Prostate gland (tissue), 2 donors: ENCODE results near the gene EXOC2. TPM values are rescaled to one million over a fixed set of nuclear protein-coding genes. Genes with fewer than 3 reads are reported as not detected.

ENCODE experiments used
- DNase-seq: peaks from one replicate; pipeline ENCODE4 v3.0.0-alpha.2; 2019; ENCODE audit warnings: low spot score
- H3K27ac ChIP-seq, 2 donors: fragments of 200-600 bp; sonication (generic); 2 replicates each; pipeline ENCODE4 v1.5.1; 2017 to 2019
- H3K27me3 ChIP-seq: fragments of 200-600 bp; sonication (generic); replicated peaks from 2 replicates; pipeline ENCODE4 v1.5.1; 2019; ENCODE audit not compliant: insufficient read depth
- H3K36me3 ChIP-seq, 2 donors: fragments of 200-600 bp; sonication (generic); 1 replicate in 1 of 2; 2 replicates in 1 of 2; pipeline versions ENCODE4 v1.5.1 to v1.8.1; 2017 to 2019
- H3K4me1 ChIP-seq: fragments of 200-600 bp; sonication (generic); replicated peaks from 2 replicates; pipeline ENCODE4 v1.5.1; 2019
- H3K4me3 ChIP-seq, 2 donors: fragments of 200-600 bp; sonication (generic); 2 replicates each; pipeline ENCODE4 v1.5.1; 2017 to 2019
- H3K9me3 ChIP-seq: fragments of 200-600 bp; sonication (generic); 2 replicates; pipeline ENCODE4 v1.5.1; 2017
- POLR2A ChIP-seq: fragments of 450-650 bp; IDR thresholded peaks from one replicate; pipeline ENCODE4 v1.6.1; 2016; ENCODE audit warnings: antibody characterized with exemption, mild to moderate bottlenecking
- POLR2AphosphoS5 ChIP-seq: sonication (generic); formaldehyde crosslinking; IDR thresholded peaks from one replicate; pipeline ENCODE4 v1.6.1; 2017; ENCODE audit warnings: antibody characterized with exemption
- WGBS: methylation state at CpG from one replicate; pipeline ENCODE4 v1.1.5; 2018; 5-methylcytosine and 5-hydroxymethylcytosine counted together
- intact Hi-C: fragments of 100-400 bp; cut with DNase I; formaldehyde crosslinking; loops from one replicate; pipeline ENCODE4 v1.14.2; 2022
- total RNA-seq, 2 donors: library from RNA; depleted of rRNA; stranded (reverse); fragments of >200 nt; gene quantifications; one replicate each; pipeline ENCODE4 v1.1.0, GENCODE V29; 2016
- TF ChIP-seq, protein P1 (sequence below), 4 experiments: fragments of 200-600 bp in 2 of 4; fragments of 450-650 bp in 2 of 4; sonication (generic) in 2 of 4; IDR thresholded peaks; 1 replicate in 3 of 4; 2 replicates in 1 of 4; pipeline ENCODE4 v1.5.1; 2016 to 2019; ENCODE audit warnings: antibody characterized with exemption in 4 of 4, mild to moderate bottlenecking in 2 of 4, moderate library complexity in 2 of 4

The EXOC2 gene
- total RNA-seq, 2 donors from 2014 or later, result 18.2 to 30.8 TPM

DNA sequence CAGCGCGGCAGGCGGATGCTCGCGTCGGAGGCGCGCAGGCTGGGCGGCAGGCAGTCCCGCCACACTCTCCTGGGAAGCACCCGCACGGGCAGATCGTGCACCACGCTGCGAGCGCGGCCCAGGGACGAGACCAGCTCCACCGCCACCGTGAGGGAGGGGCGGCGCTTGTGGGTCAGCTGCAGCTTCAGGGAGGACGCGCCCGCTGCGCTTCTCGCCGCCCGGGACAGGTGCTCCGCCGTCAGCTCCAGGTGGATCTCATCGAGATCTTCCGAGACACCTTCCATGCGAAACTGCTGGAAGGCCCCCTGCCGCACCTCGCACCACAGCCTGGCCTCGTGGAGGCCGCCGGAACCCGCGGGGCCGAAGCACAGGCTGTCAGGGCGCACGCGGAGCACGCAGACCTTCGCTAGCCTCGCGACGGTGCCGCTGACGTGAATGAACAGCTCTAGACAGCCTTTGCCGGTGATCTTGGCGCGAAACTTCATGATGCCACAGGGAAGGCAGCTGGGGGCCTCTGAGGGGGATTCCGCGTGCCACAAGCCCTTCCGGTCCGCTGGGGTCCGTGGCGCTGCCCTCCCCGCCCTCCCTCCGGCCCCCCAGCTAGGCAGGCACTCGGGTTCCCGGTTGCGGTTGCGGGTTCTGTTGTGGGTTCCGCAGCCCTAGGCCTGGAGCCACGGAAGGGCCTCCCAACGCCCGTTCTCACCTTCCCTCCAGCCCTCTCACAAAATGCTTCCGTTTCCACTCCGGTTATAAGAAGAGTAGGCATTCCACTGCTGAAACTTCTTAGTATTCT is 36.3 kb downstream of the EXOC2 start, which contains the start of gene HUS1B:
TSS of gene HUS1B (minus strand) at position 641 of the 793 bp plus-strand sequence. CDS start at position 485, 156 bp downstream.
- no peak for DNase-seq
- H3K27ac ChIP-seq, result no peak within 1 kb of the TSS
- no peaks in the 10 kb centered on the region for H3K4me1 ChIP-seq
- WGBS, result 96% methylated on average over 63 of the region's 73 CpGs
- TF ChIP-seq, protein P1, sequence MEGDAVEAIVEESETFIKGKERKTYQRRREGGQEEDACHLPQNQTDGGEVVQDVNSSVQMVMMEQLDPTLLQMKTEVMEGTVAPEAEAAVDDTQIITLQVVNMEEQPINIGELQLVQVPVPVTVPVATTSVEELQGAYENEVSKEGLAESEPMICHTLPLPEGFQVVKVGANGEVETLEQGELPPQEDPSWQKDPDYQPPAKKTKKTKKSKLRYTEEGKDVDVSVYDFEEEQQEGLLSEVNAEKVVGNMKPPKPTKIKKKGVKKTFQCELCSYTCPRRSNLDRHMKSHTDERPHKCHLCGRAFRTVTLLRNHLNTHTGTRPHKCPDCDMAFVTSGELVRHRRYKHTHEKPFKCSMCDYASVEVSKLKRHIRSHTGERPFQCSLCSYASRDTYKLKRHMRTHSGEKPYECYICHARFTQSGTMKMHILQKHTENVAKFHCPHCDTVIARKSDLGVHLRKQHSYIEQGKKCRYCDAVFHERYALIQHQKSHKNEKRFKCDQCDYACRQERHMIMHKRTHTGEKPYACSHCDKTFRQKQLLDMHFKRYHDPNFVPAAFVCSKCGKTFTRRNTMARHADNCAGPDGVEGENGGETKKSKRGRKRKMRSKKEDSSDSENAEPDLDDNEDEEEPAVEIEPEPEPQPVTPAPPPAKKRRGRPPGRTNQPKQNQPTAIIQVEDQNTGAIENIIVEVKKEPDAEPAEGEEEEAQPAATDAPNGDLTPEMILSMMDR (IDR thresholded peaks at IDR 0.05), result no peak
- no peak for TF ChIP-seq POLR2A
- TF ChIP-seq POLR2AphosphoS5, result no peak
- no peaks in the 10 kb centered on the region for H3K27me3 ChIP-seq
- intact Hi-C loops, result no loop called here
- H3K4me3 ChIP-seq, result no peak within 1 kb of the TSS
- no peaks in the 10 kb centered on the region for H3K9me3 ChIP-seq
- no peaks in the 10 kb centered on the region for H3K36me3 ChIP-seq

DNA sequence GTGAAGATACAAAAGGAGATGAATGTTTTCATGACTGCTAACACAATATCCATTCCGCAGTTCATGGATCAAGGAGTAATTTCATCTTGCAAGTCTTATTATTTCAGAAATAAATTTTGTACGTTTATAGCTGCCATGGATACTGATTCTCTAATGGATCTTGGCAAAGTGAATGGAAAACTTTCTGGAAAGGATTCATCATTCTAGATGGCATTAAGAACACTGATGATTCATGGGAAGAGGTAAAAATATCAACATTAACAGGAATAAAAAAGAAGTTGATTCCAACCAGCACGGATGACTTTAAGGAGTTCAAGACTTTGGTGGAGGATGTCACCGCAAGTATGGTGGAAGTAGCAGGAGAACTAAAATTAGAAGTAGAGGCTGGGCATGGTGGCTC is 38.8 kb downstream of the EXOC2 start:
- TF ChIP-seq POLR2A, result no peak
- TF ChIP-seq POLR2AphosphoS5, result no peak
- TF ChIP-seq, protein P1 (IDR thresholded peaks at IDR 0.05), result no peak
- H3K4me3 ChIP-seq, result no peak overlapping the region
- H3K36me3 ChIP-seq, result no peaks in the 10 kb centered on the region
- intact Hi-C loops, result no loop called here
- 76% methylated on average over 4 of the region's 4 CpGs for WGBS
- DNase-seq, result no peak
- no peaks in the 10 kb centered on the region for H3K9me3 ChIP-seq
- no peak overlapping the region for H3K27ac ChIP-seq
- no peaks in the 10 kb centered on the region for H3K27me3 ChIP-seq
- H3K4me1 ChIP-seq, result no peaks in the 10 kb centered on the region

DNA sequence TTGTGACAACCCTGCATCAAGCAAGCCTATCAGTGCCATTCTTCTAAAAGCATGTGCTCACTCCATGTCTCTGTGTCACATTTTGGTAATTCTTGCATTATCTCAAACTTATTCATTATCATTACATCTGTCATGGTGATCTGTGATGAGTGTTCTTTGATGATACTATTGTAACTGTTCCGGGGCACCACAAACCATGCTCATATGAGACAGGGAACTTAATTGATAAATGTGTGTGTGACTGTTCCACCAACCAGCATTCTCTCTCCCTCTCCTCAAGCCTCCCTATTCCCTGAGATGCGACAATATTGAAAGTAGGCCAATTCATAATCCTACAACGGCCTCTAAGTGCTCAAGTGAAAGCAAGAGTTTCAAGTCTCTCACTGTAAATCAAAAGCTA is 40.1 kb downstream of the EXOC2 start:
- H3K27ac ChIP-seq, result no peak overlapping the region
- H3K9me3 ChIP-seq, result no peaks in the 10 kb centered on the region
- 95% methylated on average over 3 of the region's 3 CpGs for WGBS
- DNase-seq, result no peak
- H3K36me3 ChIP-seq, result no peaks in the 10 kb centered on the region
- H3K4me3 ChIP-seq, result no peak overlapping the region
- H3K4me1 ChIP-seq, result no peaks in the 10 kb centered on the region
- intact Hi-C loops, result no loop called here
- TF ChIP-seq POLR2A (no peak), POLR2AphosphoS5 (no peak)
- TF ChIP-seq, protein P1 (IDR thresholded peaks at IDR 0.05), result no peak
- H3K27me3 ChIP-seq, result no peaks in the 10 kb centered on the region

DNA sequence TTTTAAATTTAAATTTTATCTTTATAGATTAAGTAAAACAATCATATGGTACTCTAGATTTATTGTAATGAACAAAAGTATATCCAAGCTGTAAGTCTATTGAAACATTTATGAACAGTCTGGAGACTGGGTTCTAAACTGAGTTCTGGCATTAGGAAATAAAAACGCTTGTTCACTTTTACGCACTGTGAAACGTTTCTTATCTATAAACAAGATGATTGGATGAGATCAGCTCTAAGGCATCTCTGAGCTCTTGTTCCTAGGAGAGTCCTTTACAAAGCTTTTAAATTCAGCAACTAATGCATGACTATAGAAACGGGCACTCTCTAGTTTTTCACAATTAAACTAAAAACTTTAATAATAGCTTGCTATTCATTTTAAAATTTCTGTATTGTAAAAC is 42.8 kb downstream of the EXOC2 start:
- H3K27ac ChIP-seq, result no peak overlapping the region
- TF ChIP-seq, protein P1 (IDR thresholded peaks at IDR 0.05), result no peak
- H3K9me3 ChIP-seq, result no peaks in the 10 kb centered on the region
- no peaks in the 10 kb centered on the region for H3K27me3 ChIP-seq
- H3K4me3 ChIP-seq, result no peak overlapping the region
- intact Hi-C loops, result no loop called here
- no peak for DNase-seq
- whole genome bisulfite sequencing, result 52% methylated on average over 4 of the region's 4 CpGs
- H3K36me3 ChIP-seq, result no peaks in the 10 kb centered on the region
- H3K4me1 ChIP-seq, result no peaks in the 10 kb centered on the region

DNA sequence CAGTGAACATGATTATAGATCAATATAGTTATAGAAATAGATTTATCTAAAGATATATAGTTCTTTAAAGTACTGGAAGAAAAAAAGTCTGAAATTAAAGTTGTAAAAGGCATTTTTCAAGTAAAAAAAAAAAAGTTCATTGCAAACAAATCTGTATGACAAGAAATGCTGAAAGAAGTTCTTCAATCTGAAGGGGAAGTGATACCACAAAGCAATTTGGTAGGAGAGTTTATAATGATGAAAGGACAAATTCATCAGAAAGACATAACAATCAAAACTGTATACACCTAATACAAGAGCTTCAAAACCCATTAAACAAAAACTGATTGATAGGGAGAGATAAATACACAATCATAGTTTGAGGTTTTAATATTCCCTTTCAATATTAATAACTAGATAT is 50.1 kb downstream of the EXOC2 start:
- Histone ChIP-seq H3K36me3 (no peaks in the 10 kb centered on the region), H3K4me1 (no peaks in the 10 kb centered on the region), H3K27me3 (no peaks in the 10 kb centered on the region), H3K9me3 (no peaks in the 10 kb centered on the region), H3K4me3 (no peak overlapping the region), H3K27ac (no peak overlapping the region)
- TF ChIP-seq POLR2AphosphoS5 (no peak), POLR2A (no peak)
- TF ChIP-seq, protein P1 (IDR thresholded peaks at IDR 0.05), result no peak
- DNase-seq, result no peak
- intact Hi-C loops, result no loop called here
